GM12878 (cell line): Measurements from ENCODE around the gene THADA. TPM values are rescaled to one million over a fixed set of nuclear protein-coding genes. Genes with fewer than 3 reads are reported as not detected.

Source experiments
- ATAC-seq: fragments of 200-7000 bp; cut with Tn5 transposase; 3 replicates; pipeline ENCODE4 v1.9.1; 2020; ENCODE audit warnings: mild to moderate bottlenecking, moderate library complexity
- BruUV-seq: library from RNA; stranded (reverse); fragments of 400-500 nt; replicated peaks from 2 replicates; lab custom pipeline; 2021; lab: Mats Ljungman, UMichigan
- CTCF ChIA-PET: fragments of 300-600 bp; sonication (Branson Sonifier 250); formaldehyde crosslinking; extraction: SDS; loops from one replicate; lab custom pipeline; 2021; ENCODE audit warnings: inconsistent platforms; lab: Yijun Ruan, JAX
- POLR2A ChIA-PET: fragments of 350-600 bp; formaldehyde crosslinking; extraction: SDS; loops from one replicate; lab custom pipeline; 2021; ENCODE audit warnings: inconsistent platforms; lab: Charles Lee
- RAD21 ChIA-PET: fragments of 300-600 bp; sonication (Branson Sonifier 250); formaldehyde crosslinking; loops from one replicate; lab custom pipeline; 2023; ENCODE audit warnings: antibody characterized with exemption; ENCODE audit not compliant: unreplicated experiment; lab: Charles Lee
- SMC1A ChIA-PET: fragments of 300-600 bp; sonication (Branson Sonifier 250); formaldehyde crosslinking; loops from one replicate; lab custom pipeline; 2023; ENCODE audit not compliant: unreplicated experiment, uncharacterized antibody; lab: Charles Lee
- DNase-seq: peaks from one replicate; pipeline ENCODE4 v3.0.0-alpha.2; 2011; ENCODE audit warnings: low read depth, low spot score
- FAIRE-seq: peaks from 3 replicates; lab custom pipeline; 2011; peaks lifted over from hg19 to GRCh38; lab: Jason Lieb, UNC
- H2AFZ ChIP-seq: 2 replicates; pipeline ENCODE4 v1.6.0; 2011; ENCODE audit warnings: low read depth, low read length, control low read depth; ENCODE audit not compliant: control insufficient read depth
- H3K27ac ChIP-seq: 2 replicates; pipeline ENCODE4 v1.5.1; 2011; ENCODE audit warnings: control low read depth; ENCODE audit not compliant: control insufficient read depth, insufficient read depth
- H3K27me3 ChIP-seq, 2 experiments: replicated peaks in 1 of 2; 2 replicates each; pipeline versions ENCODE4 v1.6.0 to v1.6.1; 2011; ENCODE audit warnings: low read length in 1 of 2; ENCODE audit not compliant: control insufficient read depth in 2 of 2, insufficient read depth in 2 of 2
- H3K36me3 ChIP-seq, 2 experiments: 2 replicates each; pipeline ENCODE4 v1.5.1; 2011; ENCODE audit warnings: low read length in 1 of 2; ENCODE audit not compliant: control insufficient read depth in 2 of 2, insufficient read depth in 2 of 2
- H3K4me1 ChIP-seq: 2 replicates; pipeline ENCODE4 v1.6.1; 2011; ENCODE audit warnings: mild to moderate bottlenecking, low read length, moderate library complexity, mixed read lengths; ENCODE audit not compliant: control insufficient read depth, insufficient read depth
- H3K4me2 ChIP-seq: 2 replicates; pipeline ENCODE4 v1.6.0; 2011; ENCODE audit warnings: control low read depth; ENCODE audit not compliant: control insufficient read depth, insufficient read depth
- H3K4me3 ChIP-seq: fragments of 200-600 bp; sonication (generic); 2 replicates; pipeline ENCODE4 v1.5.1; 2016
- H3K79me2 ChIP-seq: 2 replicates; pipeline ENCODE4 v1.6.0; 2011; ENCODE audit warnings: low read length; ENCODE audit not compliant: control insufficient read depth, insufficient read depth
- H3K9ac ChIP-seq: 2 replicates; pipeline ENCODE4 v1.8.0; 2011; ENCODE audit warnings: low read length, control low read depth, mixed read lengths; ENCODE audit not compliant: control insufficient read depth, insufficient read depth
- H3K9me3 ChIP-seq: replicated peaks from 3 replicates; pipeline ENCODE4 v1.5.1; 2011; ENCODE audit warnings: mild to moderate bottlenecking, low read length; ENCODE audit not compliant: control insufficient read depth, insufficient read depth
- H4K20me1 ChIP-seq: 2 replicates; pipeline ENCODE4 v1.6.0; 2011; ENCODE audit not compliant: control insufficient read depth, insufficient read depth
- ASH2L ChIP-seq: fragments of 300-600, 200-600 bp; sonication (generic); IDR thresholded peaks from 2 replicates; pipeline ENCODE4 v1.6.1; 2017; ENCODE audit warnings: low read depth, mild to moderate bottlenecking, borderline replicate concordance
- ATF2 ChIP-seq: IDR thresholded peaks from 2 replicates; pipeline ENCODE4 v1.6.1; 2012; ENCODE audit warnings: low read length, inconsistent platforms
- HSF1 ChIP-seq: fragments of 150-350 bp; IDR thresholded peaks from 2 replicates; pipeline ENCODE4 v1.6.1; 2014; ENCODE audit warnings: mild to moderate bottlenecking, low read depth, low read length
- MYC ChIP-seq: IDR thresholded peaks from 2 replicates; pipeline ENCODE4 v1.6.1; 2011; ENCODE audit warnings: mild to moderate bottlenecking, low read length, moderate library complexity, inconsistent platforms; ENCODE audit not compliant: insufficient read depth, insufficient replicate concordance, insufficient read length, severe bottlenecking
- PAX5 ChIP-seq: IDR thresholded peaks from 2 replicates; pipeline ENCODE4 v1.6.1; 2011; ENCODE audit warnings: low read depth, low read length, borderline replicate concordance
- RCOR1 ChIP-seq: conservative IDR thresholded peaks from 2 replicates; pipeline ENCODE4 v1.6.1; 2012; ENCODE audit warnings: low read depth, low read length, improper control_type of control experiment
- SIN3A ChIP-seq: IDR thresholded peaks from 2 replicates; pipeline ENCODE4 v1.6.1; 2012; ENCODE audit warnings: low read depth, low read length, improper control_type of control experiment
- SMC3 ChIP-seq: IDR thresholded peaks from 2 replicates; pipeline ENCODE4 v1.6.1; 2011; ENCODE audit warnings: low read length, improper control_type of control experiment, borderline replicate concordance
- TAF1 ChIP-seq: IDR thresholded peaks from 2 replicates; pipeline ENCODE4 v1.6.1; 2011; ENCODE audit warnings: mild to moderate bottlenecking, low read depth, low read length, borderline replicate concordance
- TCF3 ChIP-seq: IDR thresholded peaks from 2 replicates; pipeline ENCODE4 v1.6.1; 2012; ENCODE audit warnings: low read depth, mild to moderate bottlenecking, low read length, borderline replicate concordance; ENCODE audit not compliant: insufficient read depth
- ZBTB40 ChIP-seq: fragments of 450-650 bp; IDR thresholded peaks from 2 replicates; pipeline ENCODE4 v1.6.1; 2016; ENCODE audit warnings: mild to moderate bottlenecking, moderate library complexity, borderline replicate concordance
- ZNF622 ChIP-seq: fragments of 450-650 bp; IDR thresholded peaks from 2 replicates; pipeline ENCODE4 v1.6.1; 2017; ENCODE audit warnings: mild to moderate bottlenecking, inconsistent platforms
- WGBS: methylation state at CpG from one replicate; pipeline ENCODE4 v1.1.6; 2016; ENCODE audit warnings: low lambda C conversion rate; ENCODE audit not compliant: insufficient replicate concordance, insufficient coverage; ENCODE audit errors: missing lambda C conversion rate; 5-methylcytosine and 5-hydroxymethylcytosine counted together
- in situ Hi-C: fragments of 300-500 bp; cut with MboI; formaldehyde crosslinking; loops from 9 replicates; pipeline ENCODE4 v1.14.3; 2018; ENCODE audit warnings: mixed read lengths
- intact Hi-C: fragments of 100-400 bp; cut with micrococcal nuclease; formaldehyde crosslinking; loops from one replicate; pipeline ENCODE4 v1.14.2; 2022; ENCODE audit not compliant: unreplicated experiment
- polyA plus RNA-seq, 11 experiments: library from polyadenylated mRNA; depleted of rRNA in 4 of 11; unstranded in 6 of 11; stranded (reverse) in 5 of 11; fragments of >200 nt; fragmentation: Nextera tagmentation in 4 of 11; fragmentation: Illumina TruSeq in 1 of 11; extraction: Ambion mirVana in 4 of 11; extraction: Trizol in 1 of 11; gene quantifications; 1 replicate in 1 of 11; 2 replicates in 10 of 11; pipeline versions ENCODE4 v1.2.1 to v1.2.3, GENCODE V29; 2011 to 2016; ENCODE audit warnings: inconsistent platforms in 2 of 11, missing spikeins in 2 of 11, low read depth in 1 of 11
- total RNA-seq, 4 experiments: library from RNA; depleted of rRNA in 3 of 4; stranded (reverse); fragments of >200 nt in 3 of 4; fragmentation: Illumina TruSeq in 1 of 4; extraction: Trizol in 1 of 4; gene quantifications; 2 replicates each; pipeline versions ENCODE4 v1.2.1 to v1.2.3, GENCODE V29; 2013 to 2021
- TF ChIP-seq, protein P1 (sequence below): IDR thresholded peaks from 2 replicates; pipeline ENCODE4 v1.6.1; 2011; ENCODE audit warnings: borderline replicate concordance, low read depth, mild to moderate bottlenecking, moderate library complexity, mixed read lengths, low read length; ENCODE audit not compliant: insufficient read depth; ENCODE audit errors: extremely low read length
- TF ChIP-seq, protein P2 (sequence below): fragments of 450-650 bp; IDR thresholded peaks from 2 replicates; pipeline ENCODE4 v1.6.1; 2017; ENCODE audit warnings: mild to moderate bottlenecking, low read depth, inconsistent platforms; ENCODE audit not compliant: poor library complexity, severe bottlenecking

The THADA gene
- total and polyA plus RNA-seq, 10 of the 15 experiments (the other 5 are each of a cell fraction or from before 2014, with no cell fraction given) = 14.6 to 33.2 (median 23.2) TPM

GRCh38 chr2:43254331-43254730 lies 341.5 kb downstream of the THADA start:
- SMC1A ChIA-PET = interaction anchor here (1.0 kb wide), 3 partner anchors 14 to 323 kb away, joined by 3 read pairs; no protein-coding TSS in a partner anchor
- WGBS = over 99% methylated on average over 5 of the region's 5 CpGs
- H4K20me1 ChIP-seq = no peaks in the 10 kb centered on the region
- RAD21 ChIA-PET = no interaction called here
- no peak overlapping the region for H3K4me2 ChIP-seq
- FAIRE-seq (no peak), DNase-seq (no peak), ATAC-seq (no peak)
- H3K9me3 ChIP-seq = no peaks in the 10 kb centered on the region
- H3K27me3 ChIP-seq = no peaks in the 10 kb centered on the region
- BruUV-seq = no TSS peak
- in situ Hi-C loops = no loop called here
- peaks cover 0 to 12% of the 10 kb centered on the region in 2 experiments; a peak in 3 of 4 replicates for H3K36me3 ChIP-seq
- no peak overlapping the region for H3K9ac ChIP-seq
- intact Hi-C loops = no loop called here
- H3K4me3 ChIP-seq = no peak overlapping the region
- no peaks in the 10 kb centered on the region for H3K79me2 ChIP-seq
- CTCF ChIA-PET = no interaction called here
- no peak overlapping the region for H2AFZ ChIP-seq
- POLR2A ChIA-PET = no interaction called here
- H3K27ac ChIP-seq = no peak overlapping the region
- no peaks in the 10 kb centered on the region for H3K4me1 ChIP-seq
- TF ChIP-seq ZBTB40 (no peak), ZNF622 (no peak), MYC (no peak), PAX5 (no peak), RCOR1 (no peak), TCF3 (no peak), ASH2L (no peak), ATF2 (no peak), TAF1 (no peak), SIN3A (no peak), HSF1 (no peak), SMC3 (no peak)
- TF ChIP-seq, protein P1, sequence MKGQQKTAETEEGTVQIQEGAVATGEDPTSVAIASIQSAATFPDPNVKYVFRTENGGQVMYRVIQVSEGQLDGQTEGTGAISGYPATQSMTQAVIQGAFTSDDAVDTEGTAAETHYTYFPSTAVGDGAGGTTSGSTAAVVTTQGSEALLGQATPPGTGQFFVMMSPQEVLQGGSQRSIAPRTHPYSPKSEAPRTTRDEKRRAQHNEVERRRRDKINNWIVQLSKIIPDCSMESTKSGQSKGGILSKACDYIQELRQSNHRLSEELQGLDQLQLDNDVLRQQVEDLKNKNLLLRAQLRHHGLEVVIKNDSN = no peak
- TF ChIP-seq, protein P2, sequence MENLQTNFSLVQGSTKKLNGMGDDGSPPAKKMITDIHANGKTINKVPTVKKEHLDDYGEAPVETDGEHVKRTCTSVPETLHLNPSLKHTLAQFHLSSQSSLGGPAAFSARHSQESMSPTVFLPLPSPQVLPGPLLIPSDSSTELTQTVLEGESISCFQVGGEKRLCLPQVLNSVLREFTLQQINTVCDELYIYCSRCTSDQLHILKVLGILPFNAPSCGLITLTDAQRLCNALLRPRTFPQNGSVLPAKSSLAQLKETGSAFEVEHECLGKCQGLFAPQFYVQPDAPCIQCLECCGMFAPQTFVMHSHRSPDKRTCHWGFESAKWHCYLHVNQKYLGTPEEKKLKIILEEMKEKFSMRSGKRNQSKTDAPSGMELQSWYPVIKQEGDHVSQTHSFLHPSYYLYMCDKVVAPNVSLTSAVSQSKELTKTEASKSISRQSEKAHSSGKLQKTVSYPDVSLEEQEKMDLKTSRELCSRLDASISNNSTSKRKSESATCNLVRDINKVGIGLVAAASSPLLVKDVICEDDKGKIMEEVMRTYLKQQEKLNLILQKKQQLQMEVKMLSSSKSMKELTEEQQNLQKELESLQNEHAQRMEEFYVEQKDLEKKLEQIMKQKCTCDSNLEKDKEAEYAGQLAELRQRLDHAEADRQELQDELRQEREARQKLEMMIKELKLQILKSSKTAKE = no peak
